Stomach smooth muscle (tissue), 2 donors: ENCODE data around the gene SCAMP4.
"Not testable (repeated sequence)": the region's sequence is repeated elsewhere in the genome, so short reads cannot be mapped to it uniquely, and the experiment has no call there.

Source experiments
- H3K27ac ChIP-seq: one replicate; pipeline ENCODE4 v1.7.0; 2013; ENCODE audit warnings: mild to moderate bottlenecking, low read length, inconsistent platforms
- H3K27me3 ChIP-seq, 2 donors: one replicate each; pipeline ENCODE4 v1.7.0; 2013; ENCODE audit warnings: low read length in 2 of 2; ENCODE audit not compliant: insufficient read depth in 2 of 2, control insufficient read depth in 1 of 2
- H3K36me3 ChIP-seq, 2 donors: one replicate each; pipeline ENCODE4 v1.7.0; 2013; ENCODE audit warnings: low read length in 2 of 2; ENCODE audit not compliant: control insufficient read depth in 2 of 2, insufficient read depth in 2 of 2
- H3K4me1 ChIP-seq: one replicate; pipeline ENCODE4 v1.7.0; 2013; ENCODE audit warnings: low read length; ENCODE audit not compliant: control insufficient read depth, insufficient read depth
- H3K4me3 ChIP-seq, 2 donors: one replicate each; pipeline ENCODE4 v1.7.0; 2013; ENCODE audit warnings: low read length in 2 of 2
- H3K9ac ChIP-seq, 2 donors: one replicate each; pipeline ENCODE4 v1.7.0; 2013; ENCODE audit warnings: low read length in 2 of 2, mild to moderate bottlenecking in 1 of 2
- H3K9me3 ChIP-seq, 2 donors: one replicate each; pipeline ENCODE4 v1.7.0; 2013; ENCODE audit warnings: low read length in 2 of 2; ENCODE audit not compliant: control insufficient read depth in 2 of 2
- donor health status: healthy.
- donor health status: Pancreatic carcinoma.

SCAMP4 gene

DNA sequence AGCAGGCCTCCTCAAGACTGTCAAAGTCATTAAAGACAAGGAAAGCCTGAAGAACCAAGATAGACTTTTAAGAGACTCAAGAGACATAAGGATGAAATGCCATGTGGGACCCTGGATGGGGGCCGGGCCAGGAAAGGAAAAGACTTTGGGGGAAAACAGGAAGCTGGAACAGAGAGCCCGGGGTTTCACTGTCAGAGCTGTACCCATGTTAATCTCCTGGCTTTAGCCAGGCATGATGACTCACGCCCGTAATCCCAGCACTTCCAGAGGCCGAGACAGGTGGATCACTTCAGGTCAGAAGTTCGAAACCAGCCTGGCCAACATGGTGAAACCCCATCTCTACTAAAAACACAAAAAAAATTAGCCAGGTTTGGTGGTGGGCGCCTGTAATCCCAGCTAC, 36.2 kb upstream of the SCAMP4 start:
- Histone ChIP-seq H3K4me3 (no peak overlapping the region), H3K9me3 (no peaks in the 10 kb centered on the region), H3K4me1 (peaks cover 26% of the 10 kb centered on the region), H3K27me3 (no peaks in the 10 kb centered on the region), H3K9ac (no peak overlapping the region), H3K27ac (no peak overlapping the region), H3K36me3 (no peaks in the 10 kb centered on the region)

DNA sequence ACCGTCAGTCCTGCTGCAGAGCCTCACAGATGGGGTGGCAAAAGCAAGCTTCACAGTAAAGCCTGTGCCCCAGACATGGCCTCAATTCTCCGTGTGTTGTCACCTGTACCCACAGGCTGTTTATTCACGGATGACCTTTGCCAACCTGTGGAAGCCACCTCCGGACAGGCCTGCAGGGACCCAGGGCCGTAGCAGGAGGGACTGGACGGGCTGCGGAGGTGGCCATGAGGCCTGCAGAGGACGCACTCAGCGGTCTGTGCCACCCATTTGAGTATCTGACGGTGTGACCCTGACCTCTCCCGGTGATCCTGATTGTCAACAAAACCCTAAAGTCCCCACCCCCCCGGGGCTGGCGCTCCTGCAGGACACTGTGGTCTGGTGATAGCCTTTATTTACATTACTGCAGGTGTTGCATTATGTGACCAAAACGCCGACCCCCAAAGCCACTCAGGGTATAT, 34.0 kb upstream of the SCAMP4 start:
- no peak overlapping the region for H3K9ac ChIP-seq
- no peaks in the 10 kb centered on the region for H3K27me3 ChIP-seq
- H3K27ac ChIP-seq = no peak overlapping the region
- peaks cover 33% of the 10 kb centered on the region for H3K4me1 ChIP-seq
- no peaks in the 10 kb centered on the region for H3K9me3 ChIP-seq
- no peaks in the 10 kb centered on the region for H3K36me3 ChIP-seq
- H3K4me3 ChIP-seq = no peak overlapping the region

- no peaks in the 10 kb centered on the region for H3K9me3 ChIP-seq
- H3K36me3 ChIP-seq = no peaks in the 10 kb centered on the region
- no peak overlapping the region for H3K9ac ChIP-seq
- H3K27me3 ChIP-seq = no peaks in the 10 kb centered on the region
- H3K27ac ChIP-seq = no peak overlapping the region
- H3K4me3 ChIP-seq = no peak overlapping the region
- H3K4me1 ChIP-seq = peaks cover 38% of the 10 kb centered on the region
Observed at GRCh38 chr19:1871630-1872029, 33.6 kb upstream of the SCAMP4 start.

- H3K27me3 ChIP-seq = no peaks in the 10 kb centered on the region
- H3K4me1 ChIP-seq = peaks cover 39% of the 10 kb centered on the region
- H3K9me3 ChIP-seq = no peaks in the 10 kb centered on the region
- peak overlapping the region; percentile 31 to 47 for H3K4me3 ChIP-seq
- H3K36me3 ChIP-seq = no peaks in the 10 kb centered on the region
- peak overlapping the region in 1 of 2 donors; percentile 53 for H3K9ac ChIP-seq
- H3K27ac ChIP-seq = peak overlapping the region; percentile 49
Observed at GRCh38 chr19:1872807-1873523, 32.2 kb upstream of the SCAMP4 start.

DNA sequence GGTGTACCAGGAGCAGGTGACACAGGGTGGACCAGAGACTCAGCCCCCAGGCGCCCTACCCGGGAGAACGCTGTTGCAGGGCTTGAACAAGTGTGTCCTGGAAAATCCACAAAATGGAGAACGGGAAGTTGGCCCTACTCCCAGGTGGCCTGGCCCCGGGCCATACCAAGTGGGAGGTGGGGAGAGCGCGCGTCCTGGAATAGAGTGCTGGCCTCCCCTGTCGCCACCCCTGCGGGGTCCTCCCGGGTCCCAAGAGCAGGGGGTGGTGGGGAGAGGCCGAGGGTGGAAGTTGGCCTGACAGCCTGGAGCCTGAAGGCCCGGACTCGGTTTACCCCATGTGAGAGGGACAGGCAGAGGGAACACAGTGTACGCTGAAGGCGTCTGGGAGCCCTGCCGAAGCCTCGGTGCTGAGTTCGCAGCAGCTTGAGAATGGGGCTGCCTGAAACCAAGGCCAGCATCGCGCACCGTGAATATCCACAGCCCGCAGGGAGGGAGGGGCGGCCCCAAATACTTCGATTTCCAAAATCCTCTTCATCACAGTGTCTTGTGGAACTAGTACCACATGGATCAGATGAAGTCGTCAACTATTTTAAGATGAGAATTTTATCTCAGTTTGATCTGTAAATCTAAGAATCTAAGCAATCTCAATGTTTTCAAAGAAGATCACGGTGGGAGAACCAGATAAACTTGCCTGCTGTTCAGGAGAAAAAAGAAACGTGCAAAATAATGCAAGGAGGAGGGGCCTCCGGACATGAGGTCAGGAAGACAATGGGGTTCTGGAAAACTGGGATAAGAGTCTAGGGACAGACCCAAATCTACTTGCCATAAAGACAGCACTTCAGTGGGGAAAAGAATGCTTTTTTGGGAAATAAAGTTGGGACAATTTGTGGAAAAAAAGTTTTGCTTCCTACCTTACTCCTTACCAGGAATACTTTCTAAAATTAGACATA, 31.4 kb upstream of the SCAMP4 start:
- peak overlapping the region; percentile 47 to 53 for H3K9ac ChIP-seq
- peaks cover 39% of the 10 kb centered on the region for H3K4me1 ChIP-seq

DNA sequence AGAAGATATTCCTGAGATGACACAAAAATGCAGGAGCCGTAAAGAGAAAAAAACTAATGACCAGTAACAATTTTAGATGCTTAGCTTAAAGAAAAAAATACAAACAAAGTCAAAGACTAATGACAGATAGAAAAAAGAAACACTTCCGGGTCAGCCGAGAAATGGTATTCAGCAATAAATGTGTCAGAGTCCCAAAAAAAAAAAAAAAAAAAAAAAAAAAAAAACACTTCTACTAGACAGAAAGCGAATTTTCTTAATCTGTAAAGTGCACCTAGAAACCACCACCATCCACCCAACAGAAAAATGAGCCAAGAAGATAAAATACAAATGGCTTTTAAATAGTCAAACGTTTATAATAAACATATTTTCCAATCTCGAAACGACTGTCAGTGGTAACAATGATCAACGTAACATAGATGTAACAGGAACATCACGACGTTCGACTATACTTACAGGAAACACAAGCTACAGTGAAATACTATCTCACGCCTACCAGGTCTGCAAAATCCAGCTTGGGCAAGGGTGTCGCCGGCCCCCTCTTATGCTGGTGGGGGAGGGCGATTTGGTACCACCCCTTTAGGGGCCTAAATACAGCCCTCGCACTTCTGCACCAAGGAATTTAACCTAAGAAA, 30.5 kb upstream of the SCAMP4 start:
- H3K27me3 ChIP-seq = no peaks in the 10 kb centered on the region
- peak overlapping the region; percentile 79 to 95 for H3K4me3 ChIP-seq
- H3K27ac ChIP-seq = peak overlapping the region; percentile 84
- no peaks in the 10 kb centered on the region for H3K9me3 ChIP-seq
- no peaks in the 10 kb centered on the region for H3K36me3 ChIP-seq
- peaks cover 39% of the 10 kb centered on the region for H3K4me1 ChIP-seq
- peak overlapping the region in 1 of 2 donors; percentile 74 for H3K9ac ChIP-seq

More for the DNA sequence above, 31.4 kb upstream of the SCAMP4 start:
- peak overlapping the region; percentile 49 for H3K27ac ChIP-seq
- H3K4me3 ChIP-seq = peak overlapping the region; percentile 31 to 47
- no peaks in the 10 kb centered on the region for H3K27me3 ChIP-seq
- H3K36me3 ChIP-seq = no peaks in the 10 kb centered on the region
- H3K9me3 ChIP-seq = no peaks in the 10 kb centered on the region

GRCh38 chr19:1875265-1875645, 29.9 kb upstream of the SCAMP4 start:
- H3K36me3 ChIP-seq, H3K9me3 ChIP-seq, H3K27me3 ChIP-seq: not testable (repeated sequence)
- peak overlapping the region; percentile 79 to 95 for H3K4me3 ChIP-seq
- H3K4me1 ChIP-seq = peaks cover 43% of the 10 kb centered on the region
- peak overlapping the region; percentile 74 to 84 for H3K9ac ChIP-seq
- peak overlapping the region; percentile 84 for H3K27ac ChIP-seq

DNA sequence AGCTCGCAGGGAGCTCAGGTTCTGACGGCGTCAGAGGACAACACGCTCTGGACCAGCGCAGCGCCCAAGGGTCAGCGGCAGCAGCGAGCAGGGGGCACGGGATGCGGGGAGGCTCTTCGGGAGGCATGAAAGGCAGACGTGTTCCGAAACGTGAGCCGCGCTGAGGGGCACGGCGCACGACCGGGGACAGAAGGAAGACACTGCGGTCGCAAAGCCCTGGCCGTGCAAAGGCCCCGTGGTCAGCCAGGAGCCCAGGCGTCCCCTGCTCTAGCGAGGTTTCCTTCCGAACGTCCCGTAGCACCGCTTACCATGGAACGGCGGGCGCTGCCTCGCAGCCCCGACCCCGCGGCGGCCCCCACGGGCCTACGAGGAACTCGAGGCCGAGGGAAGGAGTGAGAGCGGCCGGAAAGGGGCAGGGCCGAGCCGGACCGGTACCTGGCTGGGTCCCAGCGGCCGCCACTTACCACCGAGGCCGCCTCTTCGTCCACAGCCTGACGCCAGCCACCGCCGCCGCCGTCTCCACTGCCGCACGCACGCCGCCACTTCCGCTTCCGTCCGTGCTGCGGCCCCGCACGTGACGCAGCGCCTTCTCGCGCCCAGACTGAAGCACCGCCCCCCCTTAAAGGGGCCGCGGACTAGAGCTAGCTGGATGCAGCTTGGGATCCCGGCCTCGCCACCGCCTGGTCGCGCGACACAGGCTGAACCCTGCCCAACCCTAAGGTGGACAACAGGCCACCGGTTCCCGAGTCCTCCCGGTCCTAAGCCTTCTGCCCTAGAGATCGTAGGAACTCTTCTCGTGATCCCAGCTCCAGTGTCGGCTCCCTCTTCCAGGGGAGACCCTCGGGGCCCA, 29.3 kb upstream of the SCAMP4 start:
- H3K36me3 ChIP-seq = peaks cover 0 to 2% of the 10 kb centered on the region in 2 donors

DNA sequence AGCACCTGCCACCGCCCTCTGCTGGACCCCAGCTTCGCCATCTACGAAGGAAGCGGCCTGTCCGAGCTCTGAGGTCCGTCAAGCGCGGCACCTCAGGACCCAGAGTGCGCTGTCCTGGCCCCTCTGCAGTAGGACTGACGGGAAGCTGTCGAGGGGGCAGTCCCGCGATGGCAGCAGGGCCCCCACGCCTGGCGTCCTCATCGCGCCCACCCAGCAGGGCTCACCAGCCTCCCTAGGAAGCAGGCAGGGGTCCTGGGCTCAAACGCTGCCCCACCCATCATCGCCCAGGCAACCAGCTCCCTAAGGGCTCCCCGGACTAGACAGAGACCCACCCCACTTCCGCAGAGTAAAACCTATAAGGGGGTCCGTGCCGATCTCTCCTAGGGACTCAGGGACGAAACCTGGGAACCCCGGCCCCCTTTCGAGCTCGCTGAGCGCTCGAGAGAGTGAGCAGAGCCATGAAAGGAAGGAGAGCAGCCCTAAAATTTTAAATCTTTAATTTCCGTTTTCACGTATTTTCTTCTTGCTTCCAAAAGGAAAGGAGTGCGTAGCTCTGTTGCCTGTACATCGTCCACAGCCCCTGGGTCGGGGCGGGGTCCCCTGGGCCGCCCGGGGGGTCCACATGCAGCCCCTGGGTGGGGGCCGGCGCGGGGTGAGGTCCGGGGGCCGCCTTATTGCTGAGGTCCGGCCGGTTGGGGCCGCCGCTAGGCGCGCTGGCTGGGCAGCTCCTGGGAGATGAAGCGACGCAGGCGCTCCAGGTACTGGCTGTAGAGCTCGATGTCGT, 28.5 kb upstream of the SCAMP4 start:
- Histone ChIP-seq H3K9ac (peak overlapping the region; percentile 74 to 80), H3K27ac (peak overlapping the region; percentile 84), H3K4me3 (peak overlapping the region; percentile 79 to 95), H3K4me1 (peaks cover 43% of the 10 kb centered on the region)
- not testable (repeated sequence) for H3K27me3 ChIP-seq, H3K36me3 ChIP-seq, H3K9me3 ChIP-seq

More for the DNA sequence above, 29.3 kb upstream of the SCAMP4 start:
- Histone ChIP-seq H3K4me1 (peaks cover 43% of the 10 kb centered on the region), H3K4me3 (peak overlapping the region; percentile 79 to 95), H3K27me3 (no peaks in the 10 kb centered on the region), H3K27ac (peak overlapping the region; percentile 84), H3K9ac (peak overlapping the region; percentile 74 to 84), H3K9me3 (no peaks in the 10 kb centered on the region)
